Prostate gland (tissue), 2 donors: ENCODE measurements around the gene CD79B.

Experiments
- CTCF ChIP-seq, 4 experiments: fragments of 200-600 bp in 2 of 4; fragments of 450-650 bp in 2 of 4; sonication (generic) in 2 of 4; IDR thresholded peaks; 1 replicate in 3 of 4; 2 replicates in 1 of 4; pipeline ENCODE4 v1.5.1; 2016 to 2019; ENCODE audit warnings: antibody characterized with exemption in 4 of 4, mild to moderate bottlenecking in 2 of 4, moderate library complexity in 2 of 4
- POLR2A ChIP-seq: fragments of 450-650 bp; IDR thresholded peaks from one replicate; pipeline ENCODE4 v1.6.1; 2016; ENCODE audit warnings: antibody characterized with exemption, mild to moderate bottlenecking

GRCh38 chr17:63960006-63960405, 27.9 kb upstream of the CD79B start:
- no peak for TF ChIP-seq POLR2A
- no peak for TF ChIP-seq CTCF (IDR thresholded peaks at IDR 0.05)
